AG09309 (cell line): ENCODE results near the gene CELSR1.

Source experiments
- DNase-seq: peaks from one replicate; pipeline ENCODE4 v3.0.0-alpha.2; 2010; ENCODE audit warnings: low read depth
- H3K4me3 ChIP-seq: 2 replicates; pipeline ENCODE4 v1.5.1; 2011; ENCODE audit warnings: mild to moderate bottlenecking, low read depth, low read length, moderate library complexity; ENCODE audit not compliant: control insufficient read depth
- CTCF ChIP-seq: IDR thresholded peaks from 2 replicates; pipeline ENCODE4 v1.5.1; 2011; ENCODE audit warnings: mild to moderate bottlenecking, low read depth, low read length, inconsistent platforms; ENCODE audit not compliant: insufficient read depth, control insufficient read depth; ENCODE audit errors: missing control alignments

Gene CELSR1

GRCh38 chr22:46569055-46569847 lies 31.8 kb upstream of the CELSR1 start:
- no peak for TF ChIP-seq CTCF
- no peak overlapping the region for H3K4me3 ChIP-seq
- DNase-seq: no peak

- no peak overlapping the region for H3K4me3 ChIP-seq
- DNase-seq: no peak
- TF ChIP-seq CTCF: no peak
These were observed 30.8 kb upstream of the CELSR1 start for GRCh38 chr22:46568102-46568809.

- no peak for TF ChIP-seq CTCF
- no peak overlapping the region for H3K4me3 ChIP-seq
- no peak for DNase-seq
These were observed 30.1 kb upstream of the CELSR1 start for GRCh38 chr22:46567471-46567870.

- TF ChIP-seq CTCF: no peak
- DNase-seq: no peak
- H3K4me3 ChIP-seq: no peak overlapping the region
These were observed 26.8 kb upstream of the CELSR1 start for GRCh38 chr22:46564084-46564714.

GRCh38 chr22:46563381-46564083 lies 26.1 kb upstream of the CELSR1 start:
- DNase-seq: no peak
- peak; percentile 78 for TF ChIP-seq CTCF

GRCh38 chr22:46561435-46561905 lies 24.1 kb upstream of the CELSR1 start:
- H3K4me3 ChIP-seq: no peak overlapping the region
- TF ChIP-seq CTCF: no peak
- DNase-seq: no peak

More at GRCh38 chr22:46563381-46564083, 26.1 kb upstream of the CELSR1 start:
- H3K4me3 ChIP-seq: no peak overlapping the region
